Measurements from ENCODE around the gene ATP5PB.

The ATP5PB gene, protein sequence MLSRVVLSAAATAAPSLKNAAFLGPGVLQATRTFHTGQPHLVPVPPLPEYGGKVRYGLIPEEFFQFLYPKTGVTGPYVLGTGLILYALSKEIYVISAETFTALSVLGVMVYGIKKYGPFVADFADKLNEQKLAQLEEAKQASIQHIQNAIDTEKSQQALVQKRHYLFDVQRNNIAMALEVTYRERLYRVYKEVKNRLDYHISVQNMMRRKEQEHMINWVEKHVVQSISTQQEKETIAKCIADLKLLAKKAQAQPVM

GRCh38 chr1:111448918-111449702 lies at the start of gene ATP5PB, which contains the start of gene WDR77:
ATP5PB (plus strand) TSS chr1:111449464; CDS start chr1:111449542, 78 bp downstream.
WDR77 (minus strand) TSS chr1:111449256; CDS start chr1:111449169, 87 bp downstream.
- no peaks in the 10 kb centered on the region for H3K9me3 Mint-ChIP-seq
- no peaks in the 10 kb centered on the region for H3K27me3 Mint-ChIP-seq
- peak; percentile 68 to 88 for DNase-seq (ENCODE audit: low spot score in 2 of 2)
- peak within 1 kb of the TSS; percentile 100 for H3K4me3 Mint-ChIP-seq
- peak within 1 kb of the TSS; percentile 99 for H3K27ac Mint-ChIP-seq (ENCODE audit: low read depth)
- ATAC-seq (replicated peaks; ENCODE audit: extremely low read depth, poor library complexity, severe bottlenecking) = peak; percentile 88
- peaks cover 73% of the 10 kb centered on the region for H3K4me1 Mint-ChIP-seq
- H3K36me3 Mint-ChIP-seq (ENCODE audit: insufficient read depth) = peaks cover 44% of the 10 kb centered on the region

DNA sequence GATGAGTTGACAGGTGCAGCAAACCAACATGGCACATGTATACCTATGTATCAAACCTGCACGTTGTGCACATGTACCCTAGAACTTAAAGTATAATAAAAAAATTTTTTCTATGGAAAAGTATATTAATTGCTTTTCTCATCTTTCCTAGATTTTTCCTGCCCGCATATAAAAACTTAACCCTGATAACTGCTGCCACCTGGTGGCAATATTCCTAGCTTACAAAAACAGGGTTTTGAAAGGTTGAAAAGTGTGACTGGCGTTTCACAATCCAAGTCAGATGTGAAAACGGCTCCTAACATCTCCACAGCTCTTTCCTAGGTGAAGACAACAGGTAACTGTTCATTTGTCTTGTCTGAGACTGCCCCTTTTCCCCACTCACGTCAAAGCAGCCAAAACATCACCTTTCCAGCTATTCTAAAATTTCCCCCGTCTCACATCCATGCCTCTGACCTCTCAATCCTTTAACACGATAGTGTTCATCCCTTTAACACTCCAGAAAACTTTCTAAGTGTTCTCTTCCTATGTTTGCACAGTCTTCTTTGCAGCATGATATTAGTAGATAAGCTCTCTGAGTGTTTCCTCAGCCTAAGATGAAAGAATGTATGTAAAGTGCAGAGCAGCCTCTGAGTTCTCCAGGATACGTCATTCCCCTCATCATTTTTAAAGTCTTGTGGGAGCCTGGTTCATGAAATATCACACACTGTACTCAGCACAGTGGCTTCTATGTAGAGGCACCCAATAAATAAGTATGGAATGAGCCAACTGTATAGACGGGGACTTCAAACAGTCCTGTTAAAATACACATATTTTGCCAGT lies 49.3 kb upstream of the ATP5PB start:
- ATAC-seq (replicated peaks; ENCODE audit: extremely low read depth, poor library complexity, severe bottlenecking) (no peak), DNase-seq (ENCODE audit: low spot score in 2 of 2) (no peak)
- no peak overlapping the region for H3K4me3 Mint-ChIP-seq
- H3K27me3 Mint-ChIP-seq = no peaks in the 10 kb centered on the region
- peaks cover 7% of the 10 kb centered on the region for H3K4me1 Mint-ChIP-seq
- no peaks in the 10 kb centered on the region for H3K9me3 Mint-ChIP-seq
- H3K36me3 Mint-ChIP-seq (ENCODE audit: insufficient read depth) = peaks cover 2% of the 10 kb centered on the region
- no peak overlapping the region for H3K27ac Mint-ChIP-seq (ENCODE audit: low read depth)

- DNase-seq (ENCODE audit: low spot score in 2 of 2) (no peak), ATAC-seq (replicated peaks; ENCODE audit: extremely low read depth, poor library complexity, severe bottlenecking) (no peak)
- peaks cover 28% of the 10 kb centered on the region for H3K4me1 Mint-ChIP-seq
- no peaks in the 10 kb centered on the region for H3K27me3 Mint-ChIP-seq
- peaks cover 2% of the 10 kb centered on the region for H3K36me3 Mint-ChIP-seq (ENCODE audit: insufficient read depth)
- no peaks in the 10 kb centered on the region for H3K9me3 Mint-ChIP-seq
- H3K27ac Mint-ChIP-seq (ENCODE audit: low read depth) = no peak overlapping the region
- no peak overlapping the region for H3K4me3 Mint-ChIP-seq
These were observed 47.2 kb upstream of the ATP5PB start for GRCh38 chr1:111402083-111402482.

DNA sequence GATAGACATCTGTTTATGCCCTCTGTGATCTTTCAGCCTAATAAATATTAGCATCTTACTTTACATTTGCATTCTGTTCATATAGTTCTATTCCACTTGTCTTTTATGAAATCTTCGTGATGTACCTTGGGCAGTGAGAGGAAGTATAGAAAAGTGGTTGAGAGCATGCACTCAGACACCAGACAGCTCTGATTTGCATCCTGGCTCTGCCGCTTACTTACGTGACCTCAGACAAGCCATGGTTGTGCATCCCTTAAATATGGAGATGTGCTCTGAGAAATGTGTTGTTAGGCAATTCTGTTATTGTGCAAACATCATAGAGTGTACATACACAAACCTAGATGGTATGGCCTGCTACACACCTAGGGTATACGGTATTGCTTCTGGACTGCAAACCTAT lies 44.7 kb upstream of the ATP5PB start:
- Mint-ChIP-seq H3K27me3 (no peaks in the 10 kb centered on the region), H3K27ac (ENCODE audit: low read depth) (no peak overlapping the region), H3K9me3 (no peaks in the 10 kb centered on the region), H3K36me3 (ENCODE audit: insufficient read depth) (no peaks in the 10 kb centered on the region), H3K4me3 (no peak overlapping the region), H3K4me1 (peaks cover 32% of the 10 kb centered on the region)
- no peak for ATAC-seq (replicated peaks; ENCODE audit: extremely low read depth, poor library complexity, severe bottlenecking)
- DNase-seq (ENCODE audit: low spot score in 2 of 2) = no peak

GRCh38 chr1:111406321-111406768 lies 42.9 kb upstream of the ATP5PB start:
- H3K27ac Mint-ChIP-seq (ENCODE audit: low read depth) = peak overlapping the region; percentile 23
- peak; percentile 94 for ATAC-seq (replicated peaks; ENCODE audit: extremely low read depth, poor library complexity, severe bottlenecking)
- H3K4me3 Mint-ChIP-seq = peak overlapping the region; percentile 43
- no peaks in the 10 kb centered on the region for H3K27me3 Mint-ChIP-seq
- DNase-seq (ENCODE audit: low spot score in 2 of 2) = no peak
- peaks cover 25% of the 10 kb centered on the region for H3K4me1 Mint-ChIP-seq
- no peaks in the 10 kb centered on the region for H3K9me3 Mint-ChIP-seq
- no peaks in the 10 kb centered on the region for H3K36me3 Mint-ChIP-seq (ENCODE audit: insufficient read depth)

GRCh38 chr1:111407301-111407700 lies 42.0 kb upstream of the ATP5PB start:
- no peaks in the 10 kb centered on the region for H3K27me3 Mint-ChIP-seq
- H3K36me3 Mint-ChIP-seq (ENCODE audit: insufficient read depth) = no peaks in the 10 kb centered on the region
- no peaks in the 10 kb centered on the region for H3K9me3 Mint-ChIP-seq
- H3K4me3 Mint-ChIP-seq = no peak overlapping the region
- DNase-seq (ENCODE audit: low spot score in 2 of 2) (no peak), ATAC-seq (replicated peaks; ENCODE audit: extremely low read depth, poor library complexity, severe bottlenecking) (no peak)
- H3K27ac Mint-ChIP-seq (ENCODE audit: low read depth) = peak overlapping the region; percentile 23
- peaks cover 25% of the 10 kb centered on the region for H3K4me1 Mint-ChIP-seq

- DNase-seq (ENCODE audit: low spot score in 2 of 2) (no peak), ATAC-seq (replicated peaks; ENCODE audit: extremely low read depth, poor library complexity, severe bottlenecking) (no peak)
- H3K9me3 Mint-ChIP-seq = no peaks in the 10 kb centered on the region
- H3K27ac Mint-ChIP-seq (ENCODE audit: low read depth) = no peak overlapping the region
- H3K27me3 Mint-ChIP-seq = no peaks in the 10 kb centered on the region
- H3K36me3 Mint-ChIP-seq (ENCODE audit: insufficient read depth) = peaks cover 5% of the 10 kb centered on the region
- no peaks in the 10 kb centered on the region for H3K4me1 Mint-ChIP-seq
- no peak overlapping the region for H3K4me3 Mint-ChIP-seq
These were observed 36.4 kb upstream of the ATP5PB start for GRCh38 chr1:111412839-111413238.

DNA sequence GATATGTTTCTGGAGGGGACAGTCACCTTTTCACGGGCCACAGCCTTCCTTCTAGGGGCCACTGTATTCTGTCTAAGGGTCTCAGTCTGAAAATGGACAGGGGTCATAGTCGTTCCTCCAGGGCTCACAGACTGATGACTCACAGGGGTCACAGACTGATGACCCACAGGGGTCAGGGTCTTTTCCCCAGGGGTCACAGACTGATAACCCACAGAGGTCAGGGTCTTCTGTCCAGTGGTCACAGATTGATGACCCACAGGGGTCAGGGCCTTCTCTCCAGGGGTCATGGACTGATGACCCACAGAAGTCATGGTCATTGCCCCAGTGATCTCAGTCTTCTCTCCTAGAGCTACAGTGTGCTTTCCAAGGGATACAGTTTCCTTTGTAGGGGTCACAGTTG lies 34.5 kb upstream of the ATP5PB start:
- Mint-ChIP-seq H3K36me3 (ENCODE audit: insufficient read depth) (peaks cover 7% of the 10 kb centered on the region), H3K4me3 (no peak overlapping the region), H3K9me3 (no peaks in the 10 kb centered on the region), H3K4me1 (no peaks in the 10 kb centered on the region), H3K27me3 (no peaks in the 10 kb centered on the region), H3K27ac (ENCODE audit: low read depth) (no peak overlapping the region)
- ATAC-seq (replicated peaks; ENCODE audit: extremely low read depth, poor library complexity, severe bottlenecking) (no peak), DNase-seq (ENCODE audit: low spot score in 2 of 2) (no peak)

DNA sequence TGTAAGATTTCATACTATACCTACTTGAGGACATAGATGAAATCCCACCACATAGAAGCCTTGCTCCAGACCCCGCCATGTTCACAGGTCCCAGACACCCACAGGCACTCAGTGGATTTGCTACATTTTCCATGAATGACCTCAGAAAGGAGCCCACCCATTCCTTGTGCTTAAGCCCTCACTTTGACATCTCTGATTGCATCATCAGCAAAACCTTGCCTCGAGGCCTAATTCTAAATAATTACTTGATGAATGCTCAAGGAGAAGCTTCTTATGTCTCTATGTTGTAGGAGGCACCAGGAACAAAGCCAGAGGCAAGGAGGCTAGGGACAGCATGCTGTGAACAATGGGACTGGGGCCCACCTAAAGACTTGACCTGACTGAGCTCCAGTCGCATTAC lies 33.8 kb upstream of the ATP5PB start:
- DNase-seq (ENCODE audit: low spot score in 2 of 2) = no peak

GRCh38 chr1:111417755-111418154 lies 31.5 kb upstream of the ATP5PB start:
- H3K27me3 Mint-ChIP-seq = no peaks in the 10 kb centered on the region
- H3K4me3 Mint-ChIP-seq = no peak overlapping the region
- ATAC-seq (replicated peaks; ENCODE audit: extremely low read depth, poor library complexity, severe bottlenecking) = no peak
- peaks cover 10% of the 10 kb centered on the region for H3K36me3 Mint-ChIP-seq (ENCODE audit: insufficient read depth)
- no peak for DNase-seq (ENCODE audit: low spot score in 2 of 2)
- no peaks in the 10 kb centered on the region for H3K4me1 Mint-ChIP-seq
- H3K9me3 Mint-ChIP-seq = no peaks in the 10 kb centered on the region
- no peak overlapping the region for H3K27ac Mint-ChIP-seq (ENCODE audit: low read depth)

More for the DNA sequence above, 33.8 kb upstream of the ATP5PB start:
- no peak for ATAC-seq (replicated peaks; ENCODE audit: extremely low read depth, poor library complexity, severe bottlenecking)
- Mint-ChIP-seq H3K9me3 (no peaks in the 10 kb centered on the region), H3K36me3 (ENCODE audit: insufficient read depth) (peaks cover 7% of the 10 kb centered on the region), H3K4me3 (no peak overlapping the region), H3K4me1 (no peaks in the 10 kb centered on the region), H3K27ac (ENCODE audit: low read depth) (no peak overlapping the region), H3K27me3 (no peaks in the 10 kb centered on the region)

GRCh38 chr1:111419037-111419436 lies 30.2 kb upstream of the ATP5PB start:
- ATAC-seq (replicated peaks; ENCODE audit: extremely low read depth, poor library complexity, severe bottlenecking) = no peak
- Mint-ChIP-seq H3K4me1 (no peaks in the 10 kb centered on the region), H3K36me3 (ENCODE audit: insufficient read depth) (peaks cover 10% of the 10 kb centered on the region), H3K4me3 (no peak overlapping the region), H3K9me3 (no peaks in the 10 kb centered on the region), H3K27ac (ENCODE audit: low read depth) (no peak overlapping the region), H3K27me3 (no peaks in the 10 kb centered on the region)
- no peak for DNase-seq (ENCODE audit: low spot score in 2 of 2)

GRCh38 chr1:111420377-111420776 lies 28.9 kb upstream of the ATP5PB start:
- no peak for DNase-seq (ENCODE audit: low spot score in 2 of 2)
- peaks cover 7% of the 10 kb centered on the region for H3K36me3 Mint-ChIP-seq (ENCODE audit: insufficient read depth)
- no peak for ATAC-seq (replicated peaks; ENCODE audit: extremely low read depth, poor library complexity, severe bottlenecking)
- no peak overlapping the region for H3K27ac Mint-ChIP-seq (ENCODE audit: low read depth)
- H3K9me3 Mint-ChIP-seq = no peaks in the 10 kb centered on the region
- no peak overlapping the region for H3K4me3 Mint-ChIP-seq
- no peaks in the 10 kb centered on the region for H3K4me1 Mint-ChIP-seq
- peaks cover 5% of the 10 kb centered on the region for H3K27me3 Mint-ChIP-seq

Measured in central memory CD8-positive, alpha-beta T cell (primary cell).